Endothelial cell (in vitro differentiated cells): ENCODE measurements around the gene MLLT3. TPM values are rescaled to one million over a fixed set of nuclear protein-coding genes. Genes with fewer than 3 reads are reported as not detected.

Source experiments
- DNase-seq: peaks from one replicate; pipeline ENCODE4 v3.0.0; 2021; ENCODE audit warnings: low spot score
- H3K27ac Mint-ChIP-seq: one replicate; pipeline ENCODE4 v1.8.0; 2021; ENCODE audit warnings: mixed read lengths, inconsistent platforms; ENCODE audit not compliant: unreplicated experiment
- H3K27me3 Mint-ChIP-seq: one replicate; pipeline ENCODE4 v1.8.0; 2021; ENCODE audit warnings: mild to moderate bottlenecking, moderate library complexity, mixed read lengths, inconsistent platforms; ENCODE audit not compliant: unreplicated experiment
- H3K36me3 Mint-ChIP-seq: one replicate; pipeline ENCODE4 v1.8.0; 2021; ENCODE audit warnings: mild to moderate bottlenecking, low read depth, mixed read lengths, inconsistent platforms; ENCODE audit not compliant: unreplicated experiment
- H3K4me1 Mint-ChIP-seq: one replicate; pipeline ENCODE4 v1.8.0; 2021; ENCODE audit warnings: mild to moderate bottlenecking, mixed read lengths, inconsistent platforms; ENCODE audit not compliant: unreplicated experiment
- H3K4me3 Mint-ChIP-seq: one replicate; pipeline ENCODE4 v1.8.0; 2021; ENCODE audit warnings: mild to moderate bottlenecking, mixed read lengths, inconsistent platforms; ENCODE audit not compliant: unreplicated experiment
- H3K9me3 Mint-ChIP-seq: one replicate; pipeline ENCODE4 v1.8.0; 2021; ENCODE audit warnings: mixed read lengths, inconsistent platforms; ENCODE audit not compliant: unreplicated experiment
- CTCF ChIP-seq: fragments of 200-600 bp; sonication (generic); IDR thresholded peaks from one replicate; pipeline ENCODE4 v1.5.0; 2021; ENCODE audit warnings: antibody characterized with exemption; ENCODE audit not compliant: unreplicated experiment
- total RNA-seq: library from RNA; stranded (reverse); fragmentation: NEBNext Ultra II Directional; extraction: Animal tissue kit (Norgen Biotek cat#: 25700); gene quantifications from one replicate; pipeline ENCODE4 v1.2.1, GENCODE V29; 2021; ENCODE audit not compliant: unreplicated experiment

The MLLT3 gene
- total RNA-seq, 1 donor from 2014 or later, result 25.2 TPM

- no peaks in the 10 kb centered on the region for H3K9me3 Mint-ChIP-seq
- no peak overlapping the region for H3K4me3 Mint-ChIP-seq
- peaks cover 4% of the 10 kb centered on the region for H3K36me3 Mint-ChIP-seq
- no peak for DNase-seq
- peaks cover 2% of the 10 kb centered on the region for H3K27me3 Mint-ChIP-seq
- TF ChIP-seq CTCF, result no peak
- H3K4me1 Mint-ChIP-seq, result peaks cover 7% of the 10 kb centered on the region
- H3K27ac Mint-ChIP-seq, result no peak overlapping the region
These were observed 304.6 kb downstream of the MLLT3 start for GRCh38 chr9:20317701-20318100.

GRCh38 chr9:20316372-20316771 lies 305.9 kb downstream of the MLLT3 start:
- Mint-ChIP-seq H3K27ac (no peak overlapping the region), H3K4me1 (peaks cover 7% of the 10 kb centered on the region), H3K36me3 (peaks cover 4% of the 10 kb centered on the region), H3K27me3 (peaks cover 2% of the 10 kb centered on the region), H3K4me3 (no peak overlapping the region), H3K9me3 (no peaks in the 10 kb centered on the region)
- no peak for TF ChIP-seq CTCF
- no peak for DNase-seq

GRCh38 chr9:20315677-20316076 lies 306.6 kb downstream of the MLLT3 start:
- no peak overlapping the region for H3K4me3 Mint-ChIP-seq
- no peak for DNase-seq
- TF ChIP-seq CTCF, result no peak
- H3K36me3 Mint-ChIP-seq, result peaks cover 4% of the 10 kb centered on the region
- peaks cover 2% of the 10 kb centered on the region for H3K27me3 Mint-ChIP-seq
- peaks cover 7% of the 10 kb centered on the region for H3K4me1 Mint-ChIP-seq
- no peaks in the 10 kb centered on the region for H3K9me3 Mint-ChIP-seq
- H3K27ac Mint-ChIP-seq, result no peak overlapping the region

- Mint-ChIP-seq H3K9me3 (no peaks in the 10 kb centered on the region), H3K4me1 (peaks cover 7% of the 10 kb centered on the region), H3K27ac (no peak overlapping the region), H3K36me3 (peaks cover 4% of the 10 kb centered on the region), H3K4me3 (no peak overlapping the region), H3K27me3 (peaks cover 2% of the 10 kb centered on the region)
- DNase-seq, result no peak
- no peak for TF ChIP-seq CTCF
These were observed 307.3 kb downstream of the MLLT3 start for GRCh38 chr9:20314981-20315380.

GRCh38 chr9:20313415-20313814 lies 308.9 kb downstream of the MLLT3 start:
- no peak for TF ChIP-seq CTCF
- Mint-ChIP-seq H3K27me3 (peaks cover 2% of the 10 kb centered on the region), H3K4me1 (peaks cover 5% of the 10 kb centered on the region), H3K36me3 (peaks cover 4% of the 10 kb centered on the region), H3K4me3 (no peak overlapping the region), H3K9me3 (no peaks in the 10 kb centered on the region), H3K27ac (no peak overlapping the region)
- no peak for DNase-seq
